OCI-M2 (cell line): ENCODE data around the gene NLRP7.
"Not testable (repeated sequence)": the region's sequence is repeated elsewhere in the genome, so short reads cannot be mapped to it uniquely, and the experiment has no call there.

Experiments used
- DNase-seq: peaks from one replicate; lab custom pipeline; 2025; ENCODE audit not compliant: unreplicated experiment; lab: John Stamatoyannopoulos, UW

NLRP7 gene

GRCh38 chr19:54919646-54920563 is 27.4 kb downstream of the NLRP7 start:
- not testable (repeated sequence) for DNase-seq

GRCh38 chr19:54918499-54918898 is 28.8 kb downstream of the NLRP7 start:
- DNase-seq = no peak

- DNase-seq = no peak
These were observed 30.5 kb downstream of the NLRP7 start for GRCh38 chr19:54916822-54917221.

- not testable (repeated sequence) for DNase-seq
These were observed 39.4 kb downstream of the NLRP7 start for GRCh38 chr19:54907899-54908298.

GRCh38 chr19:54906819-54907218 is 40.5 kb downstream of the NLRP7 start:
- DNase-seq = no peak

GRCh38 chr19:54905803-54906511 is 41.4 kb downstream of the NLRP7 start, which contains the start of gene NCR1:
TSS of gene NCR1 (plus strand) at chr19:54906148. CDS start at chr19:54906188, 40 bp downstream.
- peak; percentile 77 for DNase-seq

- DNase-seq = peak; percentile 62
These were observed 41.9 kb downstream of the NLRP7 start for GRCh38 chr19:54905421-54905802.

- not testable (repeated sequence) for DNase-seq
These were observed 43.1 kb downstream of the NLRP7 start for GRCh38 chr19:54904261-54904660.

- DNase-seq = no peak
These were observed 44.0 kb downstream of the NLRP7 start for GRCh38 chr19:54903303-54903702.

- no peak for DNase-seq
These were observed 45.3 kb downstream of the NLRP7 start for GRCh38 chr19:54902061-54902460.

- not testable (repeated sequence) for DNase-seq
These were observed 46.2 kb downstream of the NLRP7 start for GRCh38 chr19:54901153-54901552.

- not testable (repeated sequence) for DNase-seq
These were observed 47.7 kb downstream of the NLRP7 start for GRCh38 chr19:54899646-54900045.

- not testable (repeated sequence) for DNase-seq
These were observed 48.6 kb downstream of the NLRP7 start for GRCh38 chr19:54898685-54899084.

- no peak for DNase-seq
These were observed 51.3 kb downstream of the NLRP7 start for GRCh38 chr19:54896036-54896435.

GRCh38 chr19:54894106-54894505 is 53.2 kb downstream of the NLRP7 start:
- DNase-seq = not testable (repeated sequence)

- no peak for DNase-seq
These were observed 53.9 kb downstream of the NLRP7 start for GRCh38 chr19:54893406-54893805.

- no peak for DNase-seq
These were observed 57.8 kb downstream of the NLRP7 start for GRCh38 chr19:54889566-54889965.

GRCh38 chr19:54888239-54888638 is 59.1 kb downstream of the NLRP7 start:
- no peak for DNase-seq

GRCh38 chr19:54883228-54883627 is 64.1 kb downstream of the NLRP7 start:
- DNase-seq = no peak

GRCh38 chr19:54882758-54883157 is 64.6 kb downstream of the NLRP7 start:
- no peak for DNase-seq

- no peak for DNase-seq
These were observed 65.4 kb downstream of the NLRP7 start for GRCh38 chr19:54881884-54882283.

- DNase-seq = no peak
These were observed 69.9 kb downstream of the NLRP7 start for GRCh38 chr19:54877471-54877870.
